ENCODE measurements around the gene KIAA1217. TPM values are rescaled to one million over a fixed set of nuclear protein-coding genes. Genes with fewer than 3 reads are reported as not detected.

The KIAA1217 gene
- total and polyA plus RNA-seq, 2 of the 8 experiments (the other 6 are each of a cell fraction or from before 2014, with no cell fraction given): 4.5 to 15.6 TPM

DNA sequence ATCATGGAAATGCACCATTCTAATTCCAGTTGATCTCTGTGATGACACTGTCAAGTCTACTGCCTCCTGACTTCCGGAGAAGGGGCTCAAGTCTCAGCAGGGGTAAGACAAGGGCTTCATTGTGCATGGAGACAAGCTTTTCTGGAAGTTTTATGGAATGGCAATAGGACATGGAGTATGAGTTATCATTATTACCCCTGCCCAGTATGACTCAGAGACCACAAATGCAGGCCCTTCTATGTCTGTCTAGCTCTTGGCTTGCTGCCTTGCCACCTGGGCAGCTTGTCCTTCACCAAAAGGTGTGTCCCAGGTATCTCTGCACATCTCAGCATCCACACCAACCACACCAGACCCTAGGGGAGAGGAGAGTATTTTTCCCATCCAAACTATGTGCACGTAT is 34.9 kb upstream of the KIAA1217 start:
- Histone ChIP-seq H2BK120ac (replicated peaks; ENCODE audit: low read depth, low read length) (no peak overlapping the region), H4K20me1 (replicated peaks in 1 of 2; ENCODE audit: control insufficient read depth in 1 of 2, insufficient read depth in 2 of 2, low read length in 2 of 2) (no peaks in the 10 kb centered on the region), H2BK12ac (ENCODE audit: low read depth, low read length) (no peak overlapping the region), H3K36me3 (ENCODE audit: control insufficient read depth in 2 of 4, insufficient read depth in 4 of 4, low read length in 3 of 4) (peaks cover 0 to 5% (median 0%) of the 10 kb centered on the region in 4 experiments; a peak in 1 of 8 replicates), H3K4ac (replicated peaks; ENCODE audit: insufficient read length, low read depth, low read length) (no peak overlapping the region), H3K23me2 (ENCODE audit: low read depth, low read length) (no peaks in the 10 kb centered on the region), H3K14ac (ENCODE audit: insufficient read length) (no peak overlapping the region), H3K4me3 (ENCODE audit: extremely low read depth in 1 of 4, insufficient read depth in 2 of 4, low read depth in 3 of 4, low read length in 4 of 4) (no peak overlapping the region), H3K18ac (ENCODE audit: extremely low read depth, low read length) (no peak overlapping the region), H4K8ac (ENCODE audit: extremely low read depth, insufficient read depth, low read length) (no peak overlapping the region), H2BK20ac (ENCODE audit: low read length) (no peak overlapping the region), H3K27me3 (replicated peaks in 1 of 4; ENCODE audit: control insufficient read depth in 3 of 4, extremely low read depth in 1 of 4, insufficient read depth in 3 of 4, low read length in 3 of 4) (no peaks in the 10 kb centered on the region), H3K4me1 (replicated peaks in 1 of 4; ENCODE audit: control insufficient read depth in 3 of 4, insufficient read depth in 4 of 4, low read length in 3 of 4) (no peaks in the 10 kb centered on the region), H3K79me1 (ENCODE audit: low read depth, low read length) (no peaks in the 10 kb centered on the region), H2AK5ac (ENCODE audit: low read depth, low read length) (no peak overlapping the region), H2BK15ac (ENCODE audit: low read length) (no peak overlapping the region), H3K9ac (replicated peaks in 1 of 4; ENCODE audit: extremely low read depth in 1 of 4, low read depth in 3 of 4, low read length in 3 of 4) (no peak overlapping the region), H3K23ac (ENCODE audit: insufficient read length) (no peak overlapping the region), H3K56ac (replicated peaks; ENCODE audit: insufficient read length, low read depth, low read length) (no peak overlapping the region), H4K91ac (replicated peaks; ENCODE audit: insufficient read length, low read length) (no peak overlapping the region), H3K4me2 (ENCODE audit: insufficient read depth in 1 of 2, low read depth in 2 of 2, low read length in 2 of 2) (no peak overlapping the region), H2BK5ac (ENCODE audit: low read depth, low read length) (no peak overlapping the region), H2AFZ (ENCODE audit: low read length) (no peak overlapping the region), H3K79me2 (ENCODE audit: control insufficient read depth in 1 of 2, insufficient read depth in 2 of 2, low read length in 2 of 2) (no peaks in the 10 kb centered on the region), H4K5ac (ENCODE audit: insufficient read length, low read depth, low read length) (no peak overlapping the region), H3K9me3 (ENCODE audit: insufficient read depth in 2 of 2, low read depth in 1 of 2, low read length in 1 of 2) (peaks cover 3 to 28% of the 10 kb centered on the region in 2 experiments; a peak in 2 of 4 replicates), H3K27ac (ENCODE audit: low read depth, low read length) (no peak overlapping the region)
- DNase-seq (ENCODE audit: low read depth in 1 of 2, low spot score in 2 of 2) (no peak), FAIRE-seq (no peak)
- ChIA-PET CTCF (ENCODE audit: partially characterized antibody) (interaction anchor here (0.8 to 1.6 kb wide), 2 partner anchors 180 to 244 kb away, joined by 3 to 7 read pairs; no protein-coding TSS in a partner anchor), POLR2A (ENCODE audit: partially characterized antibody) (no interaction called here)
- WGBS, 2 experiments (ENCODE audit: extremely low coverage in 1 of 2, insufficient coverage in 1 of 2, insufficient read length in 1 of 2, insufficient replicate concordance in 2 of 2, low coverage in 1 of 2, low lambda C conversion rate in 2 of 2, missing lambda C conversion rate in 1 of 2): 89% methylated on average over 2 of the region's 2 CpGs; no CpG with 5 or more reads in 1 of the 2 experiments
- TF ChIP-seq JUND (IDR thresholded peaks at IDR 0.05; ENCODE audit: low read length) (no peak), BCL11A (IDR thresholded peaks at IDR 0.05; ENCODE audit: low read depth in 2 of 2, low read length in 2 of 2) (no peak), CTCF (IDR thresholded peaks at IDR 0.05; ENCODE audit: control extremely low read depth in 1 of 3, insufficient read depth in 1 of 3, low read depth in 1 of 3, low read length in 3 of 3) (no peak), SP2 (IDR thresholded peaks at IDR 0.05; ENCODE audit: low read length) (no peak), PHF8 (conservative IDR thresholded peaks at IDR 0.05; ENCODE audit: low read depth, low read length) (no peak), ZNF274 (IDR thresholded peaks at IDR 0.05; ENCODE audit: borderline replicate concordance, extremely low read depth, low read length) (no peak), NRF1 (IDR thresholded peaks at IDR 0.05; ENCODE audit: low read depth, low read length) (no peak), SAP30 (IDR thresholded peaks at IDR 0.05; ENCODE audit: insufficient read depth, insufficient replicate concordance, low read length) (no peak), RXRA (IDR thresholded peaks at IDR 0.05; ENCODE audit: insufficient read depth, low read depth, low read length) (no peak), SUZ12 (IDR thresholded peaks at IDR 0.05; ENCODE audit: low read length) (no peak)
- TF ChIP-seq, protein P1, sequence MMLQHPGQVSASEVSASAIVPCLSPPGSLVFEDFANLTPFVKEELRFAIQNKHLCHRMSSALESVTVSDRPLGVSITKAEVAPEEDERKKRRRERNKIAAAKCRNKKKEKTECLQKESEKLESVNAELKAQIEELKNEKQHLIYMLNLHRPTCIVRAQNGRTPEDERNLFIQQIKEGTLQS (IDR thresholded peaks at IDR 0.05; ENCODE audit: insufficient read depth, low read depth, low read length): no peak

All from H1 (cell line).